ENCODE data around the gene CTBP2.

Gene CTBP2

GRCh38 chr10:125194814-125195213, 34.5 kb upstream of the CTBP2 start:
- H3K4me3 ChIP-seq (ENCODE audit: low read depth, low read length): no peak overlapping the region
- DNase-seq: no peak
- TF ChIP-seq CTCF (IDR thresholded peaks at IDR 0.05; ENCODE audit: low read depth, low read length): no peak
- H3K9me3 ChIP-seq: no peaks in the 10 kb centered on the region
- no peaks in the 10 kb centered on the region for H3K27me3 ChIP-seq
- H3K36me3 ChIP-seq: no peaks in the 10 kb centered on the region
- no peaks in the 10 kb centered on the region for H3K4me1 ChIP-seq

GRCh38 chr10:125193306-125193877, 33.0 kb upstream of the CTBP2 start:
- no peak for DNase-seq
- TF ChIP-seq CTCF (IDR thresholded peaks at IDR 0.05; ENCODE audit: low read depth, low read length): no peak
- Histone ChIP-seq H3K4me3 (ENCODE audit: low read depth, low read length) (no peak overlapping the region), H3K36me3 (no peaks in the 10 kb centered on the region), H3K4me1 (no peaks in the 10 kb centered on the region), H3K9me3 (no peaks in the 10 kb centered on the region), H3K27me3 (no peaks in the 10 kb centered on the region)

GRCh38 chr10:125192620-125193019, 32.3 kb upstream of the CTBP2 start:
- no peak overlapping the region for H3K4me3 ChIP-seq (ENCODE audit: low read depth, low read length)
- no peak for TF ChIP-seq CTCF (IDR thresholded peaks at IDR 0.05; ENCODE audit: low read depth, low read length)
- H3K36me3 ChIP-seq: no peaks in the 10 kb centered on the region
- no peaks in the 10 kb centered on the region for H3K27me3 ChIP-seq
- no peaks in the 10 kb centered on the region for H3K9me3 ChIP-seq
- no peak for DNase-seq
- H3K4me1 ChIP-seq: no peaks in the 10 kb centered on the region

GRCh38 chr10:125192005-125192404, 31.6 kb upstream of the CTBP2 start:
- no peak for TF ChIP-seq CTCF (IDR thresholded peaks at IDR 0.05; ENCODE audit: low read depth, low read length)
- H3K4me3 ChIP-seq (ENCODE audit: low read depth, low read length): no peak overlapping the region
- H3K36me3 ChIP-seq: no peaks in the 10 kb centered on the region
- H3K4me1 ChIP-seq: no peaks in the 10 kb centered on the region
- H3K27me3 ChIP-seq: no peaks in the 10 kb centered on the region
- no peak for DNase-seq
- no peaks in the 10 kb centered on the region for H3K9me3 ChIP-seq

GRCh38 chr10:125190946-125191345, 30.6 kb upstream of the CTBP2 start:
- Histone ChIP-seq H3K27me3 (no peaks in the 10 kb centered on the region), H3K36me3 (no peaks in the 10 kb centered on the region), H3K9me3 (no peaks in the 10 kb centered on the region), H3K4me3 (ENCODE audit: low read depth, low read length) (no peak overlapping the region), H3K4me1 (no peaks in the 10 kb centered on the region)
- no peak for DNase-seq
- no peak for TF ChIP-seq CTCF (IDR thresholded peaks at IDR 0.05; ENCODE audit: low read depth, low read length)

- Histone ChIP-seq H3K9me3 (no peaks in the 10 kb centered on the region), H3K4me1 (no peaks in the 10 kb centered on the region), H3K27me3 (no peaks in the 10 kb centered on the region), H3K36me3 (no peaks in the 10 kb centered on the region), H3K4me3 (ENCODE audit: low read depth, low read length) (no peak overlapping the region)
- no peak for TF ChIP-seq CTCF (IDR thresholded peaks at IDR 0.05; ENCODE audit: low read depth, low read length)
- DNase-seq: no peak
These were observed 30.1 kb upstream of the CTBP2 start for GRCh38 chr10:125190414-125190813.
